Testis (tissue), 2 donors: ENCODE results near the gene PHKG1.

Experiments used
- CTCF ChIP-seq, 3 experiments: fragments of 450-650 bp in 2 of 3; fragments of 200-600 bp in 1 of 3; sonication (generic) in 1 of 3; IDR thresholded peaks; one replicate each; pipeline ENCODE4 v1.5.1; 2016 to 2019; ENCODE audit warnings: antibody characterized with exemption in 3 of 3, mild to moderate bottlenecking in 2 of 3, moderate library complexity in 1 of 3
- POLR2A ChIP-seq: fragments of 450-650 bp; IDR thresholded peaks from one replicate; pipeline ENCODE4 v1.6.1; 2017; ENCODE audit warnings: antibody characterized with exemption, mild to moderate bottlenecking, moderate library complexity

DNA sequence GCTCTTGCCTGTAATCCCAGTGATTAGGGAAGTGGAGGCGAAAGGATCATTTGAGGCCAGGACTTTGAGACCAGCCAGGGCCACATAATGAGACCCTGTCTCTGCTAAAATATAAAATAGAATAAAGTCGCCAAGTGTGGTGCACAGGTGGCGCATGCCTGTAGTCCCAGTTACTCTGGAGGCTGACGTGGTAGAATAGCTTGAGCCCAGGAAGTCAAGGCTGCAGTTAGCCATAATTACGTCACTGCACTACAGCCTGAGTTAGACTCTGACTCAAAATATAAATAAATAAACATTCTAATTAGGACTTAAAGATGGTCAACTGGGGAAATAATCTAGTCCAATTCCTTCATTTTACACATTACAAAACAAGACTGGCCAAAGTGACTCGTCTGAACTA, 12.8 kb upstream of the PHKG1 start:
- TF ChIP-seq CTCF (IDR thresholded peaks at IDR 0.05) (no peak), POLR2A (no peak)
